Measurements from ENCODE around the gene DHRS7B.

The DHRS7B gene

GRCh38 chr17:21240369-21241055, 113.7 kb downstream of the DHRS7B start:
- H3K4me3 ChIP-seq (ENCODE audit: low read depth, low read length) = no peak overlapping the region
- TF ChIP-seq CTCF (IDR thresholded peaks at IDR 0.05; ENCODE audit: low read depth, low read length) = no peak
- no peak for DNase-seq (ENCODE audit: low read depth)
